Measurements from ENCODE around the gene LAMA4.

Gene LAMA4

DNA sequence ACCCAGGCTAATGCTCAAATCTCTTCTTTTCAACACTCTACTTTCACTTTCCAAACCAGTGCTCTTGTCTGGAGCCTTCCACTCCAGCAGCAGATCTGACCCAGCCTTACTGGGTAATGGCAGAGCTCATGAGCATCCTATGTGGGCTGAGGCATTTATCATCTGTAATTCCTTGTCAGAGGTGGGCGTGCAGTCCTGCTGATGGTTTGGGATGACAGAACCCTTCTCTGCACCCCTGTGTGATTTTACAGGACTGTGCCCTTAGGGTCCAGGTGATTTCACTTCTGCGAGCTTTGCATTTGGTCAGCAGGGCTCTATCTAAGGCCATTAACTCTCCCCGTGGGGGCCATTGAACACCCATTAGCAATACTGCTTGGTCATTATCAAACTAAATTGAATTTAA, 55.4 kb downstream of the LAMA4 start:
- no peak for DNase-seq (ENCODE audit: low read depth in 2 of 2)
- no peak overlapping the region for H3K4me3 ChIP-seq (replicated peaks in 1 of 2; ENCODE audit: low read depth in 2 of 2, low read length in 2 of 2)
- TF ChIP-seq, protein P1, sequence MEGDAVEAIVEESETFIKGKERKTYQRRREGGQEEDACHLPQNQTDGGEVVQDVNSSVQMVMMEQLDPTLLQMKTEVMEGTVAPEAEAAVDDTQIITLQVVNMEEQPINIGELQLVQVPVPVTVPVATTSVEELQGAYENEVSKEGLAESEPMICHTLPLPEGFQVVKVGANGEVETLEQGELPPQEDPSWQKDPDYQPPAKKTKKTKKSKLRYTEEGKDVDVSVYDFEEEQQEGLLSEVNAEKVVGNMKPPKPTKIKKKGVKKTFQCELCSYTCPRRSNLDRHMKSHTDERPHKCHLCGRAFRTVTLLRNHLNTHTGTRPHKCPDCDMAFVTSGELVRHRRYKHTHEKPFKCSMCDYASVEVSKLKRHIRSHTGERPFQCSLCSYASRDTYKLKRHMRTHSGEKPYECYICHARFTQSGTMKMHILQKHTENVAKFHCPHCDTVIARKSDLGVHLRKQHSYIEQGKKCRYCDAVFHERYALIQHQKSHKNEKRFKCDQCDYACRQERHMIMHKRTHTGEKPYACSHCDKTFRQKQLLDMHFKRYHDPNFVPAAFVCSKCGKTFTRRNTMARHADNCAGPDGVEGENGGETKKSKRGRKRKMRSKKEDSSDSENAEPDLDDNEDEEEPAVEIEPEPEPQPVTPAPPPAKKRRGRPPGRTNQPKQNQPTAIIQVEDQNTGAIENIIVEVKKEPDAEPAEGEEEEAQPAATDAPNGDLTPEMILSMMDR (IDR thresholded peaks at IDR 0.05; ENCODE audit: low read depth, low read length): no peak

DNA sequence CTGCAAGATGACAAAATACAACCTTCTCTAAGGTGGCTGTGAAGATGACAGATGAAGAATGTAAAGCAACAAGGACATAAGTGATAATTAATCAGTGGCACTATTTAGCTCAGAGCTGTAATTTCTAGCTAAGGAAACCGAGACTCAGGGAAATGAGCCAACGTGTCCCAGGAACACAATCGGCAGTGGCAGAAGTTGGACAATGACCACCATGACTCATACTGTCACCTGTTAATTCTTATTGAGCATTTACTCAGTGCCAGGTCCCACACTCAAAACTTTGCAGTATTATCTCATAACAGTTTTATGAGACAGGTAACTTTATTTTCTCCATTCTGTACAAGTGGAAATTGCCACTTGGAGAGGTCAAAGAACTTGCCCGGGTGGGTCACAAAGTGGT, 55.8 kb downstream of the LAMA4 start:
- DNase-seq (ENCODE audit: low read depth in 2 of 2): no peak
- H3K4me3 ChIP-seq (replicated peaks in 1 of 2; ENCODE audit: low read depth in 2 of 2, low read length in 2 of 2): no peak overlapping the region
- TF ChIP-seq, protein P1 (IDR thresholded peaks at IDR 0.05; ENCODE audit: low read depth, low read length): no peak

DNA sequence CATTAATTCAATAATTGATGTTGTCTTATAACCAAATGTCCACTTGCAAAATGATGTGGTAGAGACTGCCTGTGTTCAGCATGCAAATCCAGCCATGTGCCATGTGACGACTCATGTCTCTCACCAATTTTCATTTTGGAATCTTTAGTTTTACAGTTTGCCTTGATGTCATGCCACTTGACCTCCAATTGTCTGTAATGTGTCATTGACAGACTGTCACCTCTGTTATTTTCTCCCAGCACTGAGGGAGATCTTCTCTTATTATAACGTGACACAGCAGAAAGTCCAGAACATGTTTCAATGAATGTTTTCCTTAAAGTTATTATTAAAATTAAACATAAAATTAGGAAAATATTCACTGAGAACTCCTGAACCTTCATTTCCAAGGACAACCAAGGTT, 56.7 kb downstream of the LAMA4 start:
- no peak overlapping the region for H3K4me3 ChIP-seq (replicated peaks in 1 of 2; ENCODE audit: low read depth in 2 of 2, low read length in 2 of 2)
- DNase-seq (ENCODE audit: low read depth in 2 of 2): no peak
- TF ChIP-seq, protein P1 (IDR thresholded peaks at IDR 0.05; ENCODE audit: low read depth, low read length): no peak

DNA sequence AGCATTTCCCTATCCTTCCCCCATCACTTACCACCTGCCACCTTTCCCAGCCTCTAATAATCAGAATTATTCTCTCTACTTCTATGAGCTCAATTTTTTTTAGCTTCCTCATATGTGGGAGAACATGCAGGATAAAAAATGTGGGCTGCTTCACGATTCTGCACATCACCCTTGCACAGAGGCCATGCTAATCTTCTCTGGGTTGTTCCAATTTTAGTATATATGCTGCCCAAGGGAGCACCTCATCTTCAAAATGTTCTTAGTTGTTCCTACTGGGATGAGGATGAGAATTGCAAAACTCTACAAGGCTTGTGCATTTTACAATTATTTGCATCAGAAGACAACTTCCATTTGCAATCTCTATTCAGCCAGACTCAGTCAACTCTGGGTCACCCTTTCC, 58.1 kb downstream of the LAMA4 start:
- TF ChIP-seq, protein P1 (IDR thresholded peaks at IDR 0.05; ENCODE audit: low read depth, low read length): no peak
- DNase-seq (ENCODE audit: low read depth in 2 of 2): no peak

DNA sequence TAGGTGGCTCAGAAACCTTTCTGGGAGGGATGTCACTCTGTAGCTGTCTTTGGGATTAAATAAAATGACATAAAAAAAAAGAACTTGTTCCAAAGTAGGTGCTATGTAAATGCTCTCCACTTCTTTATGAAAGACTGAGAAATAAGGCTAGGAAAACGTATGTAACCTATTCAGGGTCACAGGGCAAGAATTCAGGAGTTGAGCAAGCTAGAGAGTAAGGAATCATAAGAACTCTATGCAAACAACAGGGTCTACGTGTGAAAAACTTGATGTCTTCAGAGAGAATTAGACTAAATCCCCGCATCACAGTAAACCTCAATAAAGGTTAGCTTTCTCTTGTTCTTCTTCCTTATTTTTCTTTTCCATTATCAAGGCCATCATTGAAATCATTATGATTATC, 59.2 kb downstream of the LAMA4 start:
- TF ChIP-seq, protein P1 (IDR thresholded peaks at IDR 0.05; ENCODE audit: low read depth, low read length): no peak
- DNase-seq (ENCODE audit: low read depth in 2 of 2): no peak
- H3K4me3 ChIP-seq (replicated peaks in 1 of 2; ENCODE audit: low read depth in 2 of 2, low read length in 2 of 2): no peak overlapping the region

More for the DNA sequence above, 58.1 kb downstream of the LAMA4 start:
- H3K4me3 ChIP-seq (replicated peaks in 1 of 2; ENCODE audit: low read depth in 2 of 2, low read length in 2 of 2): no peak overlapping the region

DNA sequence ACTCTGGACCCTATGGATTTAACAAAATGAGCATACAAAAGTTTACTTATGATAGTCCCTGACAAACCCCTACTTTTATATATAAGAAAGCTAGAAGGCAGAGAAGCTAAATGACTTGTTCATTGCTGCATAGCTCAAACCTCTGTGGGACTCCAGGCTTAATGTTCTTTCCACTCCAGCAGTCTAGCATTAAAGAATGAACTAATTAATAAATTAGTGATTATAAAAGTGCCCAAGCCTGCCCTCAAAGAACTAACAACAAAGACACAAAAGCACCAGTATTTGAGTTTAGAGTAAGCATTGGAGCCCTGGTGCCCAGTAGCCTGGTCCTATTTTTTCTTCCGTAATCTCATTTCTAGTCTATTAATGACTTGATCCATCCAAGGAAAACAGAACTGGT, 59.9 kb downstream of the LAMA4 start:
- TF ChIP-seq, protein P1 (IDR thresholded peaks at IDR 0.05; ENCODE audit: low read depth, low read length): no peak
- DNase-seq (ENCODE audit: low read depth in 2 of 2): no peak
- no peak overlapping the region for H3K4me3 ChIP-seq (replicated peaks in 1 of 2; ENCODE audit: low read depth in 2 of 2, low read length in 2 of 2)

DNA sequence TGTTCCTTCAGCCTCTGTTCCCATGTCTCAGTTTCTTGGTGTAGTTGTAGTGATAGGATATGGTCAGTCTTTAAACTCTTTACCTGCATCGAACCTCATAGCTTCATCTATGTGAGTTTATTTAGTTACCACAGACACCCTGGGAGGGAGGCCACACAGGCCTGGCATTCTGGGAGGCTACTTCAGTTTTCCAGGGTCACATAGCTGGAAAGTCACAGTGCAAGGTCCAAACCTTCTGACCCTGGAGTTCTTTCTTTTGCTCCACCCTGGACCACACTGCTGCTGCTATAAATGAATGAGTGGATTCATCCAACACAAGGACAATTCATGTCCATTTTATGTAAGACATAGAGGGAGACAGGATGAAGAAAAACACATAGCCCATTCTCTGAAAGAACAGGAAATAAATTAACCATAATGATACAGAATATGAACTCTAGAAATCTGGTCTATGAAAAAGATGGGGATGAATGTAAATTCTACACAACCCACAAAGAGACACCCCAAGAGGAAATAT, 60.8 kb downstream of the LAMA4 start:
- TF ChIP-seq, protein P1 (IDR thresholded peaks at IDR 0.05; ENCODE audit: low read depth, low read length): no peak
- no peak overlapping the region for H3K4me3 ChIP-seq (replicated peaks in 1 of 2; ENCODE audit: low read depth in 2 of 2, low read length in 2 of 2)
- no peak for DNase-seq (ENCODE audit: low read depth in 2 of 2)

All from cardiac fibroblast (primary cell).